Measurements from ENCODE around the gene MAP7D3. TPM values are rescaled to one million over a fixed set of nuclear protein-coding genes. Genes with fewer than 3 reads are reported as not detected.

The MAP7D3 gene
- total and polyA plus RNA-seq, 2 of the 4 experiments (the other 2 are of a cell fraction), result 10.0 to 23.8 TPM

GRCh38 chrX:136196691-136197155, 54.5 kb downstream of the MAP7D3 start:
- no peak overlapping the region for H4K8ac ChIP-seq (ENCODE audit: low read depth in 2 of 2, low read length in 2 of 2)
- H2AK5ac ChIP-seq (ENCODE audit: low read depth, low read length), result no peak overlapping the region
- no peak overlapping the region for H2BK20ac ChIP-seq (ENCODE audit: low read depth, low read length)
- WGBS, 2 experiments (ENCODE audit: extremely low coverage in 2 of 2, insufficient read length in 1 of 2), result no CpG with 5 or more reads among the region's 7 CpGs
- no peak overlapping the region for H3K4me2 ChIP-seq (ENCODE audit: low read depth, low read length)
- H3K4me3 ChIP-seq (ENCODE audit: insufficient read depth, low read depth, low read length), result no peak overlapping the region
- H3K36me3 ChIP-seq (ENCODE audit: control insufficient read depth, insufficient read depth, low read length), result no peaks in the 10 kb centered on the region
- CTCF ChIA-PET, result interaction anchor here (0.6 kb wide), 1 partner anchor 27 kb away, joined by 5 read pairs; no protein-coding TSS in a partner anchor
- no peak overlapping the region for H2BK120ac ChIP-seq (ENCODE audit: low read depth, low read length)
- POLR2A ChIA-PET (ENCODE audit: unreplicated experiment), result no interaction called here
- H2AFZ ChIP-seq (replicated peaks; ENCODE audit: low read length, poor library complexity), result no peak overlapping the region
- H4K20me1 ChIP-seq (ENCODE audit: insufficient read depth, low read length), result no peaks in the 10 kb centered on the region
- intact Hi-C loops (cut with micrococcal nuclease) (no loop called here), in situ Hi-C loops (cut with MboI; ENCODE audit: low sequenced_read_pairs) (no loop called here), dilution Hi-C loops (cut with HindIII; ENCODE audit: low sequenced_read_pairs, unreplicated experiment) (no loop called here)
- H3K9me3 ChIP-seq (ENCODE audit: control insufficient read depth, insufficient read depth, low read length), result no peaks in the 10 kb centered on the region
- H2BK5ac ChIP-seq (ENCODE audit: low read depth, low read length, poor library complexity, severe bottlenecking), result no peak overlapping the region
- no TSS peak for BruUV-seq (replicated peaks)
- no peak overlapping the region for H2BK15ac ChIP-seq (ENCODE audit: low read depth, low read length)
- no peak overlapping the region for H3K4ac ChIP-seq (ENCODE audit: low read depth, low read length)
- DNase-seq, result no peak
- no peak for ATAC-seq (ENCODE audit: low read depth)
- H3K14ac ChIP-seq (replicated peaks; ENCODE audit: low read depth, low read length), result no peak overlapping the region
- no peak overlapping the region for H4K91ac ChIP-seq (ENCODE audit: insufficient read depth, low read depth, low read length)
- no peak for TF ChIP-seq ELK1 (IDR thresholded peaks at IDR 0.05; ENCODE audit: borderline replicate concordance, low read depth, low read length)
- no peak overlapping the region for H2AK9ac ChIP-seq (replicated peaks; ENCODE audit: low read depth, low read length, poor library complexity)
- H3K56ac ChIP-seq (ENCODE audit: extremely low read depth, insufficient read depth, low read length), result no peak overlapping the region
- H4K5ac ChIP-seq (ENCODE audit: low read depth, low read length), result no peak overlapping the region
- H3K9me1 ChIP-seq (ENCODE audit: insufficient read depth, low read length), result peaks cover 6% of the 10 kb centered on the region; the same call in 1 of the 2 replicates
- H3K4me1 ChIP-seq (ENCODE audit: control insufficient read depth, insufficient read depth, low read length), result peaks cover 6% of the 10 kb centered on the region; the same call in 1 of the 2 replicates
- peaks cover 10 to 16% of the 10 kb centered on the region in 2 experiments; a peak in 3 of 4 replicates for H3K79me1 ChIP-seq (ENCODE audit: low read depth in 1 of 2, low read length in 2 of 2)
- no peak overlapping the region for H3K23ac ChIP-seq (ENCODE audit: low read depth, low read length)
- no peak overlapping the region for H3K9ac ChIP-seq (ENCODE audit: low read depth, low read length)
- H3K18ac ChIP-seq (ENCODE audit: low read depth, low read length), result no peak overlapping the region
- peaks cover 3% of the 10 kb centered on the region for H3K27me3 ChIP-seq (ENCODE audit: control insufficient read depth, insufficient read depth, low read length)
- H3K27ac ChIP-seq (ENCODE audit: insufficient read depth, low read length), result no peak overlapping the region
